Parathyroid adenoma (tissue), 2 donors: ENCODE data around the gene SCYGR7.

ENCODE experiments used
- H2AFZ ChIP-seq: fragments of 300-600 bp; sonication (generic); one replicate; pipeline ENCODE4 v1.7.0; 2017; ENCODE audit warnings: antibody characterized with exemption, mild to moderate bottlenecking
- H3K27ac ChIP-seq: fragments of 300-600 bp; sonication (generic); one replicate; pipeline ENCODE4 v1.7.0; 2017
- H3K27me3 ChIP-seq: fragments of 300-600 bp; sonication (generic); one replicate; pipeline ENCODE4 v1.7.0; 2017; ENCODE audit warnings: low read length; ENCODE audit not compliant: control insufficient read depth, insufficient read depth
- H3K36me3 ChIP-seq: fragments of 300-600 bp; sonication (generic); one replicate; pipeline ENCODE4 v1.7.0; 2017; ENCODE audit warnings: low read length; ENCODE audit not compliant: control insufficient read depth, insufficient read depth
- H3K4me1 ChIP-seq: fragments of 300-600 bp; sonication (generic); one replicate; pipeline ENCODE4 v1.7.0; 2017; ENCODE audit warnings: control low read depth
- H3K4me2 ChIP-seq: fragments of 300-600 bp; sonication (generic); one replicate; pipeline ENCODE4 v1.7.0; 2017; ENCODE audit warnings: low read length
- H3K4me3 ChIP-seq: fragments of 300-600 bp; sonication (generic); one replicate; pipeline ENCODE4 v1.7.0; 2017; ENCODE audit warnings: low read depth, low read length
- H3K79me2 ChIP-seq: fragments of 300-600 bp; sonication (generic); one replicate; pipeline ENCODE4 v1.7.0; 2017; ENCODE audit warnings: control low read depth
- H3K9ac ChIP-seq: fragments of 300-600 bp; sonication (generic); one replicate; pipeline ENCODE4 v1.7.0; 2017; ENCODE audit warnings: mild to moderate bottlenecking
- H3K9me3 ChIP-seq: fragments of 300-600 bp; sonication (generic); one replicate; pipeline ENCODE4 v1.7.0; 2017; ENCODE audit warnings: low read length; ENCODE audit not compliant: control insufficient read depth
- TF ChIP-seq, protein P1 (sequence below): fragments of 300-600 bp; sonication (generic); IDR thresholded peaks from one replicate; pipeline ENCODE4 v1.7.0; 2017; ENCODE audit warnings: antibody characterized with exemption, mild to moderate bottlenecking
- donor health status: primary hyperparathyroidism.

The SCYGR7 gene

DNA sequence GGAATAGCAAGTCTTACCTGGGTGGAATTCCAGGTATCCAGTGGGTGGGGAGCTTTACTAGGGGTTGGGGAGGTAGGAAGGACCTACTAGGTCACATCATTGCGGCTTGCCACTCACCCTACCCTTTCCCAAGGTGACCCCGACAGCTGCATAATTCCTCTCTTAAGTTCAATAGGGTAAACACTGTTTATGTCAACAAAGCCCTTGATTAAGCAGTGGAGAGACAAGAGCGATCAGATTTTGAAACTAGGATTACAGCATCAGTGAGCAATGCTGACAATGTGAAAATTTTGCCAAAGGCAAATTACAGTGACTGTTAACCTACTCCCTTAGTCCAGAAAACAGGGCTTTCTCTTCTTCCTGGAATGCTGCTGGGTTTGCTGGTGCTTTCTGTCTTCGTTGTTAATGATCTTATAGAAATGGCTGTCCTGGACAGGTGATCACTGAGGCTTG lies 24.8 kb upstream of the SCYGR7 start:
- Histone ChIP-seq H3K27me3 (no peaks in the 10 kb centered on the region), H3K36me3 (no peaks in the 10 kb centered on the region), H3K4me1 (no peaks in the 10 kb centered on the region), H3K4me2 (no peak overlapping the region), H3K27ac (no peak overlapping the region), H3K9ac (no peak overlapping the region), H3K4me3 (no peak overlapping the region), H2AFZ (no peak overlapping the region), H3K9me3 (no peaks in the 10 kb centered on the region), H3K79me2 (no peaks in the 10 kb centered on the region)
- TF ChIP-seq, protein P1, sequence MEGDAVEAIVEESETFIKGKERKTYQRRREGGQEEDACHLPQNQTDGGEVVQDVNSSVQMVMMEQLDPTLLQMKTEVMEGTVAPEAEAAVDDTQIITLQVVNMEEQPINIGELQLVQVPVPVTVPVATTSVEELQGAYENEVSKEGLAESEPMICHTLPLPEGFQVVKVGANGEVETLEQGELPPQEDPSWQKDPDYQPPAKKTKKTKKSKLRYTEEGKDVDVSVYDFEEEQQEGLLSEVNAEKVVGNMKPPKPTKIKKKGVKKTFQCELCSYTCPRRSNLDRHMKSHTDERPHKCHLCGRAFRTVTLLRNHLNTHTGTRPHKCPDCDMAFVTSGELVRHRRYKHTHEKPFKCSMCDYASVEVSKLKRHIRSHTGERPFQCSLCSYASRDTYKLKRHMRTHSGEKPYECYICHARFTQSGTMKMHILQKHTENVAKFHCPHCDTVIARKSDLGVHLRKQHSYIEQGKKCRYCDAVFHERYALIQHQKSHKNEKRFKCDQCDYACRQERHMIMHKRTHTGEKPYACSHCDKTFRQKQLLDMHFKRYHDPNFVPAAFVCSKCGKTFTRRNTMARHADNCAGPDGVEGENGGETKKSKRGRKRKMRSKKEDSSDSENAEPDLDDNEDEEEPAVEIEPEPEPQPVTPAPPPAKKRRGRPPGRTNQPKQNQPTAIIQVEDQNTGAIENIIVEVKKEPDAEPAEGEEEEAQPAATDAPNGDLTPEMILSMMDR = no peak

DNA sequence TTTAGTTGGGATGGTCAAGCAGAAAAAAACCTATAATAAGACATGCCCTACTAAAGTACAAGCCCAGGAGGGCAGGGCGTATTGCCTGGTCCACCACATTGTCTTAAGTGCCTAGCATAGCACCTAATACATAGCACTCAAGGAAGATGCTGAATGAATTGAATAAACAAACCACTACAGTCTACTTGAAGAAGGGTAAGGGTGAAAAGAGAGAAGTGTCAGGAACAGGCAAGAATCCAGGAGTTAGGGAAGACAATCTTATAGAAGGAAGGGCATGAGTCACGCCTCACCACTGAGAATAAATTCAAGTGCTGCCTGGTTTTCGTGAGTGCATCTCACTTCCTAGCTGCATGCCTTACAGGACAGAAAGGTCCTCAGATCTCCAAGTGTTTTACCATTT lies 24.2 kb upstream of the SCYGR7 start:
- no peaks in the 10 kb centered on the region for H3K9me3 ChIP-seq
- H3K27me3 ChIP-seq = no peaks in the 10 kb centered on the region
- H3K9ac ChIP-seq = no peak overlapping the region

DNA sequence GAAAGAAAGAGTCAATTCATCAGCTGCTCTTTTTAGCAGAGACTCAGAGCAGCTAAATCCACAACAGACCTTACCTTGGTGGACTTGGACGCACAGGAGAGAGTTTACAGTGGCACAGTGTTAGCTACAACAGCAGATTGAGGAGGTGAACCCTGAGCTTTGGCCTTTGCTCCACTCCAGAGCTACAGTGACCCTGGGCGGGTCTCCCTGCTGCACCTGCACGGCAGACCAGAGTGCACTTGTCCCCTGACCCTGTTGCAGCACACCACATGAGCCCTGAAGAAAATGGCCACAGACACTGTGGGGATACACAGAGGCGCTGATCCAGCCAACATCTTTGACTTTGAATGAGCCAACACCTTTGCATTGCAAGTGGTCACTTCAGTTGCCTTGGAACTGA lies 21.3 kb upstream of the SCYGR7 start:
- H3K9me3 ChIP-seq = no peaks in the 10 kb centered on the region
- no peaks in the 10 kb centered on the region for H3K4me1 ChIP-seq
- no peak overlapping the region for H3K27ac ChIP-seq
- H2AFZ ChIP-seq = no peak overlapping the region
- H3K9ac ChIP-seq = no peak overlapping the region
- H3K79me2 ChIP-seq = no peaks in the 10 kb centered on the region
- TF ChIP-seq, protein P1 = no peak
- H3K36me3 ChIP-seq = no peaks in the 10 kb centered on the region
- H3K4me2 ChIP-seq = no peak overlapping the region
- no peaks in the 10 kb centered on the region for H3K27me3 ChIP-seq
- H3K4me3 ChIP-seq = no peak overlapping the region

More for the DNA sequence above, 24.2 kb upstream of the SCYGR7 start:
- Histone ChIP-seq H2AFZ (no peak overlapping the region), H3K4me2 (no peak overlapping the region), H3K27ac (no peak overlapping the region), H3K36me3 (no peaks in the 10 kb centered on the region), H3K79me2 (no peaks in the 10 kb centered on the region), H3K4me3 (no peak overlapping the region), H3K4me1 (no peaks in the 10 kb centered on the region)
- TF ChIP-seq, protein P1 = no peak

DNA sequence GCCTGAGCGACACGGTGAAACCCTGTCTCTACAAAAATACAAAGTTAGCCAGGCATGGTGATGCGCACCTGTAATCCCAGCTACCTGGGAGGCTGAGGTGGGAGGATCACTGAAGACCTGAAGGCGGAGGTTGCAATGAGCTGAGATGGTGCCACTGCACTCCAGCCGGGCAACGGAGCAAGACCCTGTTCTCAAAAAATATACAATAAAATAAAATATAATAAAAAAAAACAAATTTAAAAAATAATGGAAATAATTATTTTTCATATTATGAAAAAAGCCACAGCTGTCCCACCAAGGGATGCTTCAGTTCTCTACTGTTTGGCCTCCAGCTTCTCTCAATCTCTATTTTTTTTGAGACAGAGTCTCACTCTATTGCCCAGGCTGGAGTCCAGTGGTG lies 20.7 kb upstream of the SCYGR7 start:
- TF ChIP-seq, protein P1 = no peak
- no peak overlapping the region for H3K27ac ChIP-seq
- H3K4me3 ChIP-seq = no peak overlapping the region
- H3K9me3 ChIP-seq = no peaks in the 10 kb centered on the region
- no peak overlapping the region for H3K9ac ChIP-seq
- no peaks in the 10 kb centered on the region for H3K4me1 ChIP-seq
- H2AFZ ChIP-seq = no peak overlapping the region
- no peaks in the 10 kb centered on the region for H3K27me3 ChIP-seq
- H3K79me2 ChIP-seq = no peaks in the 10 kb centered on the region
- H3K36me3 ChIP-seq = no peaks in the 10 kb centered on the region
- no peak overlapping the region for H3K4me2 ChIP-seq

DNA sequence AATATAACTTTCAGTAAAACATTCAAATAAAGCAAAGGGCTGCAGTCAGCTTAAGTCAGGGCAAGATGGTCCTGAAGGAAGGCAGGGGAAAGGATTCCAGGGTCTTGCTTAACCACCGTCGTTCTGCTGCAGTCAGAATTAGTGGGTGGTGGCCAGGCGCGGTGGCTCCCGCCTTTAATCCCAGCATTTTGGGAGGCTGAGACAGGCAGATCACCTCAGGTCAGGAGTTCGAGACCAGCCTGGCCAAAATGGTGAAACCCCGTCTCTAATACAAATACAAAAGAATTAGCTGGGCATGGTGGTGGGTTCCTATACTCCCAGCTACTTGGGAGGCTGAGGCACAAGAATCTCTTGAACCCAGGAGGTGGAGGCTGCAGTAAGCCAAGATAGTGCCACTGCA lies 17.1 kb upstream of the SCYGR7 start:
- no peaks in the 10 kb centered on the region for H3K27me3 ChIP-seq
- H3K9me3 ChIP-seq = no peaks in the 10 kb centered on the region
- no peak overlapping the region for H3K4me3 ChIP-seq
- H3K36me3 ChIP-seq = no peaks in the 10 kb centered on the region
- H3K9ac ChIP-seq = no peak overlapping the region
- H3K79me2 ChIP-seq = no peaks in the 10 kb centered on the region
- no peak overlapping the region for H2AFZ ChIP-seq
- H3K4me1 ChIP-seq = no peaks in the 10 kb centered on the region
- H3K4me2 ChIP-seq = no peak overlapping the region
- H3K27ac ChIP-seq = no peak overlapping the region
- TF ChIP-seq, protein P1 = no peak
